ENCODE results near the gene TRMT61A. TPM values are rescaled to one million over a fixed set of nuclear protein-coding genes. Genes with fewer than 3 reads are reported as not detected.

Gene TRMT61A
- total RNA-seq, 1 experiment from 2014 or later, result 15.5 TPM

GRCh38 chr14:103501921-103502669 is 26.9 kb upstream of the TRMT61A start:
- CTCF ChIA-PET, result interaction anchor here (0.6 to 6.5 kb wide), 3 partner anchors 8 to 81 kb away, joined by 5 to 42 read pairs (median 8); no protein-coding TSS in a partner anchor
- peaks cover 40% of the 10 kb centered on the region for H3K36me3 Mint-ChIP-seq
- POLR2A ChIA-PET, result no interaction called here
- H3K9me3 Mint-ChIP-seq, result no peaks in the 10 kb centered on the region
- no peak for ATAC-seq
- H3K4me1 Mint-ChIP-seq, result peaks cover 2% of the 10 kb centered on the region; the same call in 1 of the 2 replicates
- H3K27me3 Mint-ChIP-seq (ENCODE audit: low read depth), result no peaks in the 10 kb centered on the region
- TF ChIP-seq HMGXB4 (CRISPR knock-in tag; IDR thresholded peaks at IDR 0.05), result no peak
- no peak for TF ChIP-seq ZNF138 (CRISPR knock-in tag; conservative IDR thresholded peaks at IDR 0.05)
- no peak for TF ChIP-seq ATF3 (CRISPR knock-in tag; conservative IDR thresholded peaks at IDR 0.05)
- no peak for TF ChIP-seq ZBTB43 (CRISPR knock-in tag; IDR thresholded peaks at IDR 0.05)
- TF ChIP-seq, protein P1, sequence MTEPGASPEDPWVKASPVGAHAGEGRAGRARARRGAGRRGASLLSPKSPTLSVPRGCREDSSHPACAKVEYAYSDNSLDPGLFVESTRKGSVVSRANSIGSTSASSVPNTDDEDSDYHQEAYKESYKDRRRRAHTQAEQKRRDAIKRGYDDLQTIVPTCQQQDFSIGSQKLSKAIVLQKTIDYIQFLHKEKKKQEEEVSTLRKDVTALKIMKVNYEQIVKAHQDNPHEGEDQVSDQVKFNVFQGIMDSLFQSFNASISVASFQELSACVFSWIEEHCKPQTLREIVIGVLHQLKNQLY (CRISPR knock-in tag; IDR thresholded peaks at IDR 0.05), result no peak
- TF ChIP-seq, protein P2, sequence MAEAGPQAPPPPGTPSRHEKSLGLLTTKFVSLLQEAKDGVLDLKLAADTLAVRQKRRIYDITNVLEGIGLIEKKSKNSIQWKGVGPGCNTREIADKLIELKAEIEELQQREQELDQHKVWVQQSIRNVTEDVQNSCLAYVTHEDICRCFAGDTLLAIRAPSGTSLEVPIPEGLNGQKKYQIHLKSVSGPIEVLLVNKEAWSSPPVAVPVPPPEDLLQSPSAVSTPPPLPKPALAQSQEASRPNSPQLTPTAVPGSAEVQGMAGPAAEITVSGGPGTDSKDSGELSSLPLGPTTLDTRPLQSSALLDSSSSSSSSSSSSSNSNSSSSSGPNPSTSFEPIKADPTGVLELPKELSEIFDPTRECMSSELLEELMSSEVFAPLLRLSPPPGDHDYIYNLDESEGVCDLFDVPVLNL (CRISPR knock-in tag; IDR thresholded peaks at IDR 0.05; ENCODE audit: borderline replicate concordance, low read depth), result no peak
- TF ChIP-seq ARID4B (CRISPR knock-in tag; IDR thresholded peaks at IDR 0.05; ENCODE audit: borderline replicate concordance), result no peak
- no peak for DNase-seq (ENCODE audit: low spot score)
- no peak overlapping the region for H3K4me3 Mint-ChIP-seq
- no peak overlapping the region for H3K27ac Mint-ChIP-seq

- ATAC-seq (no peak), DNase-seq (ENCODE audit: low spot score) (no peak)
- TF ChIP-seq ZSCAN18 (CRISPR knock-in tag; IDR thresholded peaks at IDR 0.05) (no peak), SP1 (CRISPR knock-in tag; conservative IDR thresholded peaks at IDR 0.05) (no peak), ZNF219 (CRISPR knock-in tag; IDR thresholded peaks at IDR 0.05; ENCODE audit: borderline replicate concordance) (no peak), NFE2L1 (CRISPR knock-in tag; IDR thresholded peaks at IDR 0.05) (no peak), KAT7 (CRISPR knock-in tag; IDR thresholded peaks at IDR 0.05; ENCODE audit: borderline replicate concordance) (no peak), ZNF671 (CRISPR knock-in tag; IDR thresholded peaks at IDR 0.05) (no peak)
- ChIA-PET CTCF (interaction anchor here (6.5 kb wide), 1 partner anchor 15 kb away, joined by 42 read pairs; no protein-coding TSS in a partner anchor), POLR2A (no interaction called here)
- H3K4me1 Mint-ChIP-seq, result peaks cover 2% of the 10 kb centered on the region; the same call in 1 of the 2 replicates
- no peak overlapping the region for H3K27ac Mint-ChIP-seq
- H3K4me3 Mint-ChIP-seq, result no peak overlapping the region
- no peaks in the 10 kb centered on the region for H3K9me3 Mint-ChIP-seq
- no peaks in the 10 kb centered on the region for H3K27me3 Mint-ChIP-seq (ENCODE audit: low read depth)
- peaks cover 38% of the 10 kb centered on the region for H3K36me3 Mint-ChIP-seq
Measured at GRCh38 chr14:103502877-103503276, 26.1 kb upstream of the TRMT61A start.
